ENCODE results near the gene EPO. TPM values are rescaled to one million over a fixed set of nuclear protein-coding genes. Genes with fewer than 3 reads are reported as not detected.

Gene EPO
- total RNA-seq, 3 donors from 2014 or later: not detected

DNA sequence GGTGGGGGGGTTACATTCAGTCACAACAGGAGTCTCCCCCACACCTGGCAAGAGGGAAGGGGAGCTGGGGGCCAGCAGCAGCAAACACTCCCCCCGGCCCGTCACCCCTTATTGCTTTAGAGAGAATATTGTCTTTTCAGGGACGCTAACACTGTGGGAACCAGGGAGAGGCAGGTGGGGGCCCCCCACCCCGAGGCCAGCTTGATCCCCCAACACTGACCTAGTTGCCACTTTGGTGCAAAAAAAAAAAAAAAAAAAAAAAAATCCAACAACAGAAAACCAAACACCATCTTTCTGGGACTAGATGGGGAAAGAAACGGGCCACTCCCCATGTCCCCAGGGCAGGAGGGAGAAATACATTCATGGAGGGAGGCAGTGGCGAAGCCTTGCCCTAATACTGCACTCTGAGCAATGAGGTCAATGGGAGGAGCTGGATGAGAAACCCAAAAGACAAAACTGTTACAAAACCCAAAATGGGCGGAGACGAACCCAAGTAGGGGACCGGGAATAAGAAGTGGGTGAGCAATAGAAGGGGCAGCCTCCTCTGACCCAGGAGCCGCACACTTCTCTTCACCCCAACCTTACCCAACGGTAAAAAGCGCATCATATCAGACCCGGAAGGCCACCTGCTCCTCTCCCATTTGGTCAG lies 40.2 kb upstream of the EPO start:
- no peaks in the 10 kb centered on the region for H3K27me3 Mint-ChIP-seq (ENCODE audit: low read depth)
- H3K9me3 Mint-ChIP-seq: no peaks in the 10 kb centered on the region
- peaks cover 31% of the 10 kb centered on the region for H3K4me1 Mint-ChIP-seq (ENCODE audit: low read depth)
- H3K4me3 Mint-ChIP-seq: no peak overlapping the region
- H3K36me3 Mint-ChIP-seq (ENCODE audit: insufficient read depth): peaks cover 21% of the 10 kb centered on the region
- ATAC-seq (no peak), DNase-seq (no peak)

DNA sequence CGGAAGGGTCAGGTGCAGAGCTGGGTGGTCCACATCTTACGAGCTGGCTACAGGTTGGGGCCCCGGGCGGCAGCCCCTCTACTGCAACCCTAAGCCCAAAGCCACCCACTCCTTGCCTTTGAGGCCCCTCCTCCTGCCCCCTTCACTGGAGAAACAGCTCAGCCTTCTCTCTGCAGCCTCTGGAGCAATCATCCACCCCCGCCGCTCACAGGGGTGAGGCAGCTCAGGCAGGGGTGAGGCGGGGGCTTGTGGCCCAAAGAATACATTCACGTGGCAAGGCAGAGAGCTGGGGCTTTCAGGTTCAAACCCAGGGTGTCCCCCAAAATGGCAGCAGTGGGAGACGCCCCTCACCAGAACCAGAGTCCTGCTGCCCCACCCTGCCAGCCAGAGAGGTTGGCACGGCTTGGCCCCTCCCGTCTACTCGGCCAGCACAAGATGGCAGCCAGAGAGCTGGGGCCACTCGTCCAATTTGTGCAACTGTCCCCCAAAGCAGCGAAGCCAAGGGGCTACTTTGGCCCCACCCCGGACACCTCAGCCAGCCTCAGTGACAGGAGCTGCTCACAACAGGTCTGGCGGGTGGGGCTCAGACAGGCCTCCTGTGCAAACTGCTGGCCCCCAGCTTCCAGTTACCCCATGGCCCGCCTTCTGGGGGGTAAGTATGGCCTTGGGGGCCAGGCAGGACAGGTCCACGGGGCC lies 39.5 kb upstream of the EPO start:
- Mint-ChIP-seq H3K4me3 (no peak overlapping the region), H3K4me1 (ENCODE audit: low read depth) (peaks cover 31% of the 10 kb centered on the region), H3K9me3 (no peaks in the 10 kb centered on the region), H3K36me3 (ENCODE audit: insufficient read depth) (peaks cover 28% of the 10 kb centered on the region), H3K27me3 (ENCODE audit: low read depth) (no peaks in the 10 kb centered on the region)
- DNase-seq (no peak), ATAC-seq (no peak)

DNA sequence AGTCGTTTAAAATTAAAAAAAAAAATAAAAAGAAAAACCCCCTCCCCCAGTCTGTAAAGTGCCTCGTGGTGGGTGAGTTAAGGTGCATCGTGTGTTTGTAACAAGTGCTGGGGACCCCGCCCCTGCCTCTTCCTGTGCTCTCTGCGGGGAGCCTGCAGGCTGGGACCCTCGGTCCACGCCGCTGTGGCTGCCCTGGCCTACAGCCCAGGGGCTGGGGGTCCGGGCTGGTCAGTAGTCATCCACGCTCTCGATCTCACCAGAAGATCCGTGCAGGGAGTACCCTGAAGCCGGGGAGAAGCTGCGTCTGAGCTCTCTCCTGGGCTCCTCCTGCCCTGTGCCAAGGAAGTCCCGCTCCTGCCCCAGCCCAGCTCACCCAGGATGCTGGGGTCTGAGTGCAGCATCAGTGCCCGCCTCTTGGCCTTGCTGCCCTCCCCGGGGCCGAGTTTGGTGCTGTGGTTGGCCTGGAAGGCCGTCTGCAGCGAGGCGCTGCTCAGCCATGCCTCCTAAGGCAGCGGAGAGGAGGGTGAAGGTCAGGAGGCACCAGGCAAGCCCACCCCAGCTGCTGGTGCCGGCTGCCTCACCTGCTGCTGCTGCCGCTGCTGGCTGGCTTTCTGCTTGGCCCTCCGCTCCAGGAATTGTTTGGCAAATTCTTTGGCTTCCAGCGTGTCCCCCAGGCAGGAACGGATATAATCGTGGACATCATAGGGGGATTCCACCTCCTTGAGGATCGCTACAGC lies 38.6 kb upstream of the EPO start:
- no peaks in the 10 kb centered on the region for H3K9me3 Mint-ChIP-seq
- no peak overlapping the region for H3K4me3 Mint-ChIP-seq
- peaks cover 27% of the 10 kb centered on the region for H3K4me1 Mint-ChIP-seq (ENCODE audit: low read depth)
- no peak for ATAC-seq
- no peaks in the 10 kb centered on the region for H3K27me3 Mint-ChIP-seq (ENCODE audit: low read depth)
- peaks cover 24% of the 10 kb centered on the region for H3K36me3 Mint-ChIP-seq (ENCODE audit: insufficient read depth)
- DNase-seq: no peak

DNA sequence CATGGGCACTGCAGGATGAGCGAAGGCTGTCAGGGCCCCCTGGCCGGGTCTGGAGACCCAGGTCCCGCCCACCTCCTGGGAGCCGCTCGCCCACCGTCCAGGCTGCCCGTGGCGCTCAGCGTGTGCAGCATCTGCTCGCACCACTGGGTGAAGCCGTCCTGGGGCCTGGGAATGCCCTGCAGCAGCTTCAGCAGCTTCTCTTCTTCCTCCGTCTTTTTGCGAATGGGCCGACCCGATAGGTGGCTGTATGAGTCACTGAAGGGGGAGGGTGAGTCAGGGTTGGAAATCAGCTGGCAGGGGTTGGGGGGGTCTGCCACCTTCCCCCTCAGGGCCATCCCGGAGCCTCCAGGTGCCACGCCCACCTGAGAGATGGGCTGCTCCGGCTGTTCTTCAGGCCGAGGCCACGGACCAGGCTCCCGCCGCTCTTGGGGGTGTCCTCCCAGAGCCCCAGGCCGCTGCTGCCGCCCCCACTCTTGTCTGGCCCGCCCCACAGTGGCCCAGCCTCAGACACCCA lies 38.0 kb upstream of the EPO start:
- ATAC-seq (peak; percentile 35 to 36), DNase-seq (no peak)
- Mint-ChIP-seq H3K4me1 (ENCODE audit: low read depth) (peaks cover 23% of the 10 kb centered on the region), H3K27me3 (ENCODE audit: low read depth) (no peaks in the 10 kb centered on the region), H3K36me3 (ENCODE audit: insufficient read depth) (peaks cover 22% of the 10 kb centered on the region), H3K4me3 (no peak overlapping the region), H3K9me3 (no peaks in the 10 kb centered on the region)

DNA sequence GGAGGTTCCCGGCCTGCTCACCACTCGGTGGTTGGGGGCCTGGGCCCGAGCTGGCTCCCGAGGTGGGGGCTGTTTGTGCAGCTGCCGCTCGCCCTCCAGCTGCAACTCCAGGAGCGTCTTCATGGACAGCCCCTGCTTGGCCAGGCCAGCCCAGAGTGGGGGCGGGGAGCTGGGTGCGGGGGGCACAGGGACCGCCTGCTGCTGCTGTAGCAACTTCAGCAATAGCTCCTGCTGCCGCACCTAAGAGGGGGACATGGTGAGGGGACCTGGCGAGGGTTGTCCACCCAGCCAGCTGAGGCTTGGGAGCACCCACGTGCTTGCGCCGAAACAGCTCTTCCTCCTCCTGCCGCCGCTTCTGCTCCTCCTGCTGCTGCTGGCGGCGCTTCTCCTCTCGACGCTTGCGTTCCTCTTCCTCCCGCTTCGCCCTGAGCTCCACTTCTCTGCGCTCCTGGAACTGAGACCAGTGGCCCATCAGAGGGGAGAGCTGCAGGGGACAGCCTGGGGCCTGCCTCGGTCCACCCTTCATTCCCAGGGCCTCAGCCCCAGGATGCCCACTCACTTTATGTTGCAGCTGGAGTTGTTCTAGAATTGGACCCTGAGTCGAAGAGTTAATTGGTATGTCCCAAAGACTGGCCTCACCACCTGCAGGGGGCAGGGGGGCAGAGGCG lies 37.1 kb upstream of the EPO start:
- H3K9me3 Mint-ChIP-seq: no peaks in the 10 kb centered on the region
- DNase-seq (no peak), ATAC-seq (no peak)
- H3K4me3 Mint-ChIP-seq: no peak overlapping the region
- peaks cover 19% of the 10 kb centered on the region for H3K4me1 Mint-ChIP-seq (ENCODE audit: low read depth)
- peaks cover 21% of the 10 kb centered on the region for H3K36me3 Mint-ChIP-seq (ENCODE audit: insufficient read depth)
- no peaks in the 10 kb centered on the region for H3K27me3 Mint-ChIP-seq (ENCODE audit: low read depth)

DNA sequence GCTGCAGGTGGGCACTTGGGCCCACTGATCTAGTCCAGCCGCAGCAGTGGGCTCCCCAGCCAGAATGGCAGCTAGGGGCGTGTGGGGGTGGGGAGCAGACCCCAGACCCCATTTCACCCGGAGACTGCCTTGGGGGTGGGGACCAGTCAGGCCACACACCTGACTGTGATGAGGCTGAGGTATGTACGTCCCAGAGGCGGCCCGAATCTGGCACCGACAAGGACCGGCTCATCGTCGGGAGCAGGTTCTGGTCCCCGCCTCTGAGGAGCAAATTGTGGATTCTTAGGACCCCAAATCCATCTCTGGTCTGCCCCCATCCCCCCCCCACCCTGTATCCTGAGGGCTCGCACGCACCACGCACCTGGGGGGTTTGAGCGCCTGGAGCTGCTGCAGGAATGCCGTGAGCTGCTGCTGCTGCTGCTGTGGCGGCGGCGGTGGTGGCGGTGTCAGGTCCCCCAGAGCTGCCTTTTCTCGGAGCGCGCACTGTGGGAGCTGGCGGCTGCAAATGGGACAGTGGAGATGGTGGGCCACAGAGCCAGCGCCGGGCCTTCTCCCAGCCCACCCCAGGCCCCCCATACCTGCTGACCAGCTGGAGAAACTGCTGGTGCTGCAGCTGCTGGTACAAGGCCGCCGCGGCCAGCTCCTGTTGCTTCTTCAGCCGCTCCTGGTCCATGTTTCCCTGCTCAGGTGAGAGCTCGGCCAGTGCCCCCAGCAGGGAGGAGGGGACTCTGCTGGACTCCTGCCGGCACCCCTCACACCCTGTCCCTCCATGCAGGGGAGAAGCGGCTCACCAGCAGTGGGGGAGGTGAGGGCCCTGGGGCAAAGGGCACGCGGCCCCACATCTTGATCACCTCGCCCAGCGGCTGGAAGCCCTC lies 36.4 kb upstream of the EPO start:
- peaks cover 19% of the 10 kb centered on the region for H3K4me1 Mint-ChIP-seq (ENCODE audit: low read depth)
- no peak for ATAC-seq
- H3K27me3 Mint-ChIP-seq (ENCODE audit: low read depth): no peaks in the 10 kb centered on the region
- H3K9me3 Mint-ChIP-seq: no peaks in the 10 kb centered on the region
- no peak for DNase-seq
- no peak overlapping the region for H3K4me3 Mint-ChIP-seq
- peaks cover 19% of the 10 kb centered on the region for H3K36me3 Mint-ChIP-seq (ENCODE audit: insufficient read depth)

DNA sequence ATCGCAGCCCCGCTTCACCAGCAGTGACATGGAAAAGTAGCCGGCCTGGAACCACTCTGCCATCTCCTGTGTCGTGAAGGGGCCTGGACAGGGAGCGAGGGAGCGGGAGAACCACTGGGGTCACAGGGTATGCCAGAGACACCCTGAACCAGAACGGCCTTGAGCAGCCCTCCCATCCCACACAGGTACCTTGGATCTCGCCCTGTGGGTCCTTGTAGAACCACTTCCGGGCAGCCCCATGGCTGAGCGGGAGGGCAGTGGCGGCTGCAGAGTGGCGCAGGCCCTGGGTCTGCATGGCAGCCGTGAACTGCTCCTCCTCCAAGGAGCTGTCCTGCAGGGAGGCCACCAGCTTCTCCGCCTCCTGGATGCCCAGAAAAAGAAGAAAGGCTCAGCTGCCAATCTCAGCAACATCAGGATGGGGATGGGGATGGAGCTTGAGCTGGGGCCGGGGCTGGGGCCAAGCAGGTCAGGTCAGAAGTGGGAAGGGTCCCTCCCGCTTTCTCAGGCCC lies 35.7 kb upstream of the EPO start:
- H3K4me3 Mint-ChIP-seq: no peak overlapping the region
- no peaks in the 10 kb centered on the region for H3K27me3 Mint-ChIP-seq (ENCODE audit: low read depth)
- H3K36me3 Mint-ChIP-seq (ENCODE audit: insufficient read depth): peaks cover 15% of the 10 kb centered on the region
- DNase-seq (no peak), ATAC-seq (no peak)
- H3K4me1 Mint-ChIP-seq (ENCODE audit: low read depth): peaks cover 21% of the 10 kb centered on the region
- no peaks in the 10 kb centered on the region for H3K9me3 Mint-ChIP-seq

DNA sequence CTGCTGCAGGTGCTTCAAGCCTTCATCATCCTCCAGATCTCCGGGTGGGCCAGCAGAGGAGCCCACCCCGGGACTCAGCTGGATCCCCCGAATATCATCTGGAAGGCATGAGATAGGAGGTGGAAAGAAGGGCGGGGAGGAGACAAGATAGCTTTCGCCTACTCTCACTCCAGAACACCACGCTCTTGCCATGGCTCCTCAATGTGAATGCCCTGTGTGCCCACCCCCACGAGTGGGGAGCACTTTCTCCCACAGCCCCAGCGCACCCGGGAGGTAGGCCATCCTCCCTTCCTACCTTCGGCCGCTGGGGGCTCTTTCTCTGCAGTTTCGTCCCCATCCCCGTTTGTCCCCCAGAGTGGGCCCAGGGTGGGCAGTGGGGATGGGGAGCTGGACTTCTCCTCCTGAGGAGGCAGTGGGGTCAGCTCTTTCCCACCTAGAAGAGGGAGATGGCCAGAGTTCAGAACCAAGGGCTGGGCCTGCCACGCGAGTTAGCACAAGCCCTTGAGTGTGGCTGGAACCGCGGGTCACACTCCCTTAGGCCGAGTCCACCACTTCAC lies 35.1 kb upstream of the EPO start:
- no peak for ATAC-seq
- H3K27me3 Mint-ChIP-seq (ENCODE audit: low read depth): no peaks in the 10 kb centered on the region
- peaks cover 20% of the 10 kb centered on the region for H3K4me1 Mint-ChIP-seq (ENCODE audit: low read depth)
- DNase-seq: no peak
- H3K36me3 Mint-ChIP-seq (ENCODE audit: insufficient read depth): peaks cover 14% of the 10 kb centered on the region
- H3K9me3 Mint-ChIP-seq: no peaks in the 10 kb centered on the region
- H3K4me3 Mint-ChIP-seq: no peak overlapping the region

DNA sequence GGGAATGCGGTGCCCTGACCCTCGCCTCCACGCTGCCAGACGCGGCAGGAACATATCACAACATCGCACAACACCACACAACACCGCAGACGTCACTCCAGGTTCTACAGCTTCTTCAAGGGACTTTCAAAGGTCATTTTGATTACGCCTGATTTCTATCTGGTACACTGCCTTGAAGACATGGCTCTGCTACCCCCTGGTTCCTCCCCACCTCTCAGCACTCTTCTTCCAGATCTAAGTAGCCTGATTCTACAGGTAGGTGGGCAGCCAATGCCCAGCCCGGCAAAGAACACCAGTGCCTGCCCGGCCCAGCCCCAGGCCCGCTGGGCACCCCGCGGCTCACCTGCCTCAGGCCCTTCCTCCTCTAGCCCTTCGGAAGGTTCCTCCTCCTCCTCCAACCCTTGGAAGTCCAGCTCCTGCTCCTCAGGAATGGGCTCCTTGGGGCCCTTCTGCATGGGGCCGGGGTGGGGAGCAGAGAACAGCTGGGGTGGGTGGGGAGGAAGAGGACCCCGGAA lies 34.6 kb upstream of the EPO start:
- no peak overlapping the region for H3K4me3 Mint-ChIP-seq
- ATAC-seq (no peak), DNase-seq (no peak)
- H3K36me3 Mint-ChIP-seq (ENCODE audit: insufficient read depth): peaks cover 11% of the 10 kb centered on the region
- H3K9me3 Mint-ChIP-seq: no peaks in the 10 kb centered on the region
- no peaks in the 10 kb centered on the region for H3K27me3 Mint-ChIP-seq (ENCODE audit: low read depth)
- peaks cover 15% of the 10 kb centered on the region for H3K4me1 Mint-ChIP-seq (ENCODE audit: low read depth)

DNA sequence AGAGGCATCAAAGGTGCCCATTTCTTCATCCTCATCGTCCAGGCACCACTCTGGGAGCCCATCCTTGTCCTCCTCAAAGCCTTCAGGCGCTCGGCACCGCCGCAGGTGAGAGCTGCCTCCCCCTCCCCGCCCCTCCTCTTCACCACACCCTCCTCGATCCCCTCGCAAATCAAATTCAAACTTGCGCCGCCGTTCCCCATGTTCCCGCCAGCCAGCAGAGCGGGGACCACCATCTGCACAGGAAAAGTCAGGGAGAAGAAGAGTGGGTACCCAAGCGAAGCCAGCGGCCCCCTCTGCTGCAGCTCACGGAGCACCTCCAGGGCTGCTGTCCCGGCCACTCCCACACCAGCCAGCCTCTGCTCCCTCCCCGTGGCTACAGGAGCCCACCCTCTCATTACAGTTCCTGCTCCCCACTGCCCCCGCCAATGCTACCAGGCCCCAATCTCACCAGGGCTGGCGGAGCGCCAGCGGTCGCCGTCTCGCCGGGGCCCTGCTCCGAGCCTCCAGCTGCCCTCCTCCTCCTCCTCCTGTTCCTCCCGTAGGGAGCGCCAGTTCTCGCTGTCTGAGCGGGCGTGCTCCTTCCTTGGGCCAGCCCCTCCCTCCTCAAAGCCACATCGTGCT lies 34.0 kb upstream of the EPO start:
- DNase-seq (no peak), ATAC-seq (no peak)
- Mint-ChIP-seq H3K9me3 (no peaks in the 10 kb centered on the region), H3K36me3 (ENCODE audit: insufficient read depth) (peaks cover 11% of the 10 kb centered on the region), H3K4me3 (no peak overlapping the region), H3K27me3 (ENCODE audit: low read depth) (no peaks in the 10 kb centered on the region), H3K4me1 (ENCODE audit: low read depth) (peaks cover 16% of the 10 kb centered on the region)

DNA sequence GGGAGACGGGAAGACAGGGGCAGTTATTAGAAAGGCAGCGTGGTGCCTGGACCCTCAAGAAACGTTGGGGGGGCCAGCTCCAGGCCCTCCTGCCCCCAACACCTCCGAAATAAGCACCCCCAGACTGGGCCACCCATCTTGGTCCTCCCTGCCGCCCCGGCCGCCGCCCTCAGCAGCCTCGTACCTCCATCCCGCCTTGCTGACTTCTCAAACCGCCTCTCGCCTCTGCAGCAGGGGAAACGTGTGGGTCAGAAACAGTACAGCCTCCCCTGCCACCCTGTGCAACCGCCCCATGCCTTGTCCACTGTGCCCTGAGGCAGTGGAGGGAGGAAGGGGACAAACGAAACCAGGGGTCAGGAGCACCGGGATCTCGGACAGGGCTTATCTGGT lies 33.5 kb upstream of the EPO start:
- H3K4me3 Mint-ChIP-seq: no peak overlapping the region
- ATAC-seq: no peak

DNA sequence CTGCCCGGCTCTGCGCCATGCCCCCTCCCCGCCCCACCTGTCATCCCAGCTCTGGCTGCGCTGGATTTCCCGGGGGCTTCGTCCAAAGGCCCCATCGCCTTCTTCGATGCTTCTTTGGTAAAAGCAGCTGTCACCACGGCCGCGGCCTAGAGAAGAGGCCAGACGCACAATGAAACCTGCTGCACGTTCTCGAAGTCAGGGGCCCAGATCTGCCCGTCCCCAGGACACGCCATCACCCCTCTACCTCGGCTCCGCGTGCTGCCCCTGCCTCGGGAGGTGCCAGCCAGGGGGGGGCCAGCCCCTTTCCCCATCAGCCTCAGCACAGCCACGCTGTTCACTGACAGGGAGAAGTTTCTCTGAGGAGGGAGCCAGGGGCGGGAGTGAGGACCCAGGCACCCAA lies 33.0 kb upstream of the EPO start:
- H3K9me3 Mint-ChIP-seq: no peaks in the 10 kb centered on the region
- no peak for DNase-seq
- no peak overlapping the region for H3K4me3 Mint-ChIP-seq
- H3K27me3 Mint-ChIP-seq (ENCODE audit: low read depth): no peaks in the 10 kb centered on the region
- peaks cover 19% of the 10 kb centered on the region for H3K4me1 Mint-ChIP-seq (ENCODE audit: low read depth)
- peaks cover 11% of the 10 kb centered on the region for H3K36me3 Mint-ChIP-seq (ENCODE audit: insufficient read depth)
- ATAC-seq: no peak

More for the DNA sequence above, 33.5 kb upstream of the EPO start:
- no peaks in the 10 kb centered on the region for H3K9me3 Mint-ChIP-seq
- H3K27me3 Mint-ChIP-seq (ENCODE audit: low read depth): no peaks in the 10 kb centered on the region
- peaks cover 15% of the 10 kb centered on the region for H3K4me1 Mint-ChIP-seq (ENCODE audit: low read depth)
- H3K36me3 Mint-ChIP-seq (ENCODE audit: insufficient read depth): peaks cover 11% of the 10 kb centered on the region
- no peak for DNase-seq
